GM19238 (cell line): ENCODE data around the gene SPATA19.
"Not testable (repeated sequence)": the region's sequence is repeated elsewhere in the genome, so short reads cannot be mapped to it uniquely, and the experiment has no call there.

ENCODE experiments used
- DNase-seq: peaks from one replicate; pipeline ENCODE4 v3.0.0; 2011; ENCODE audit warnings: low spot score; ENCODE audit not compliant: insufficient read length

The SPATA19 gene

GRCh38 chr11:133845413-133845812 lies at the start of gene SPATA19:
TSS of gene SPATA19 (minus strand) at chr11:133845513. CDS start at chr11:133845446, 67 bp downstream.
- no peak for DNase-seq

GRCh38 chr11:133895061-133895479 lies 49.8 kb upstream of the SPATA19 start:
- DNase-seq: no peak

GRCh38 chr11:133893381-133893780 lies 48.1 kb upstream of the SPATA19 start:
- no peak for DNase-seq

GRCh38 chr11:133892584-133893380 lies 47.5 kb upstream of the SPATA19 start:
- DNase-seq: no peak

- DNase-seq: no peak
These were observed 46.8 kb upstream of the SPATA19 start for GRCh38 chr11:133892126-133892525.

GRCh38 chr11:133889893-133890292 lies 44.6 kb upstream of the SPATA19 start:
- no peak for DNase-seq

- DNase-seq: no peak
These were observed 43.9 kb upstream of the SPATA19 start for GRCh38 chr11:133889188-133889587.

- no peak for DNase-seq
These were observed 42.5 kb upstream of the SPATA19 start for GRCh38 chr11:133887692-133888332.

GRCh38 chr11:133886029-133886428 lies 40.7 kb upstream of the SPATA19 start:
- DNase-seq: no peak

GRCh38 chr11:133872160-133872559 lies 26.8 kb upstream of the SPATA19 start:
- no peak for DNase-seq

- no peak for DNase-seq
These were observed 22.1 kb upstream of the SPATA19 start for GRCh38 chr11:133867456-133867855.

GRCh38 chr11:133865466-133865865 lies 20.2 kb upstream of the SPATA19 start:
- no peak for DNase-seq

- no peak for DNase-seq
These were observed 19.4 kb upstream of the SPATA19 start for GRCh38 chr11:133864756-133865155.

GRCh38 chr11:133860151-133860550 lies 14.8 kb upstream of the SPATA19 start:
- no peak for DNase-seq

GRCh38 chr11:133854330-133854960 lies 9.1 kb upstream of the SPATA19 start:
- not testable (repeated sequence) for DNase-seq

- no peak for DNase-seq
These were observed 1.1 kb downstream of the SPATA19 start for GRCh38 chr11:133844217-133844616.

GRCh38 chr11:133843454-133843987 lies 1.8 kb downstream of the SPATA19 start:
- DNase-seq: no peak

GRCh38 chr11:133842730-133843129 lies 2.6 kb downstream of the SPATA19 start:
- no peak for DNase-seq

GRCh38 chr11:133842053-133842452 lies 3.3 kb downstream of the SPATA19 start:
- DNase-seq: no peak

- DNase-seq: no peak
These were observed 3.9 kb downstream of the SPATA19 start for GRCh38 chr11:133841279-133842043.

- DNase-seq: no peak
These were observed 4.8 kb downstream of the SPATA19 start for GRCh38 chr11:133840479-133840941.
